Ishikawa (cell line): Measurements from ENCODE around the gene GRP.

Source experiments
- CREB1 ChIP-seq: IDR thresholded peaks from 2 replicates; pipeline ENCODE4 v1.6.1; 2012; ENCODE audit warnings: low read depth
- EGR1 ChIP-seq: IDR thresholded peaks from 2 replicates; pipeline ENCODE4 v1.6.1; 2012
- EP300 ChIP-seq: IDR thresholded peaks from 2 replicates; pipeline ENCODE4 v1.6.1; 2012; ENCODE audit warnings: borderline replicate concordance
- NFIC ChIP-seq: IDR thresholded peaks from 2 replicates; pipeline ENCODE4 v1.6.1; 2012
- TAF1 ChIP-seq: IDR thresholded peaks from 2 replicates; pipeline ENCODE4 v1.6.1; 2012; ENCODE audit warnings: low read depth, mild to moderate bottlenecking
- YY1 ChIP-seq: IDR thresholded peaks from 2 replicates; pipeline ENCODE4 v1.6.1; 2012; ENCODE audit warnings: low read depth

DNA sequence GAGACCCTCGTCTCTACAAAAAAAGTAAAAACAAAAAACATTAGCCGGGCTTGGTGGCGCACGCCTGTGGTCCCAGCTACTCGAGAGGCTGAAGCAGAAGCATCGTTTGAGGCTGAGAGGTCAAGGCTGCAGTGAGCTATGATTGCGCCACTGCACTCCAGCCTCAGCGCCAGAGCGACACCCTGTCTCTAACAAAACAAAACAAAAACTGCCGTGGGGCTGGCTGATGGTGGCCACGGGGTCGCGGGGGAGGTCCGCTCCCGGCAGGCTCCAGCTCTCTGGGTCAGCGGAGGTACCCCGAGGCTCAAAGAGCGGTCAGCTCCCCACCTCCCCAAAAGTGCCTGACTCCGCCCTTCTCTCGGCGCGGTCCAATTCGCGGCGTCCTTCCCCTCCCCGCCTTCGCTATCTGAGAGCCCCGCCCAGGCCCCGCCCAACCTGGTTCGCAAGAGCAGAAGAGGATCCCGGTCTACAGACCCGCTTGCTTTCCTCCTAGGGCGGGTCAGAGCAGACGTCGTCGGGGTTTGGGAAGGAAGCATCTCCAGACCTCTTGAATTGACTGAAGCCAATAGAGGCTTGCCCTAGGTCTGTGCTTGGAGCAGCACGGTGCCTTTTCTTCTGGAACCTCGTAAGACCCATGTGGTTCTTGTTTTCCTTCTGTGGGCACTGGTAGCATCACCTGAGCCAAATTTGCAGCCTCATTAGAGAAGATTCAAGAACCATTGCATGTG, 45.5 kb downstream of the GRP start:
- TF ChIP-seq TAF1 (no peak), EP300 (no peak), NFIC (no peak), EGR1 (no peak), YY1 (no peak), CREB1 (no peak)
